ENCODE measurements around the gene NDST4. TPM values are rescaled to one million over a fixed set of nuclear protein-coding genes. Genes with fewer than 3 reads are reported as not detected.

Gene NDST4
- total and polyA plus RNA-seq, 2 of the 4 experiments (the other 2 are of a cell fraction), result not detected

DNA sequence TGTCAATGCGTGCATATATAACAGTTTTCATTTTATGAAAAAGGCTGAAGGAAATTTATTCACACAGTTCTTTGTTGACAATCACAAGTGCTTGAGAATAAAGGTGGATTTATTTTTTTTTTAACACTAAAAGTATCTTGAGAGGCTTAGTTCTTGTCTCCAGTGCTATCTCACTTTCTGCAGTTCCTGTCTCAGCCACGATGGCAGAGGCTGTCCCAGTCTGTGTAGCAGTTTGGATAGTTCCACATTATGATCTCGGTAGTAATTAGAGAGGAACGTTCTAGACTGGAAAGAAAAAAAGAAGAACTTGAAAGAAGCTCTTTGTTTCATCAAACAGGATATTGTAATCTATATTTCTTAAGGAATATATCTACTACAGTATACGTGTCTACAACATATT is 285.8 kb downstream of the NDST4 start:
- no peak overlapping the region for H3K18ac ChIP-seq (ENCODE audit: low read depth, low read length)
- TF ChIP-seq RCOR1 (IDR thresholded peaks at IDR 0.05; ENCODE audit: insufficient replicate concordance, low read length) (no peak), RFX5 (IDR thresholded peaks at IDR 0.05; ENCODE audit: low read depth, low read length) (no peak), CEBPB (IDR thresholded peaks at IDR 0.05; ENCODE audit: low read depth, low read length) (no peak), NFE2L2 (IDR thresholded peaks at IDR 0.05; ENCODE audit: low read depth, low read length) (no peak), MAFK (IDR thresholded peaks at IDR 0.05; ENCODE audit: low read depth, low read length) (no peak), RAD21 (IDR thresholded peaks at IDR 0.05; ENCODE audit: low read length) (no peak), BHLHE40 (IDR thresholded peaks at IDR 0.05; ENCODE audit: low read depth, low read length) (no peak), FOS (IDR thresholded peaks at IDR 0.05; ENCODE audit: low read depth, low read length) (no peak), CHD1 (IDR thresholded peaks at IDR 0.05; ENCODE audit: low read depth, low read length) (no peak), MXI1 (IDR thresholded peaks at IDR 0.05; ENCODE audit: borderline replicate concordance, low read depth, low read length) (no peak), POLR2A (IDR thresholded peaks at IDR 0.05; ENCODE audit: low read depth, low read length) (no peak), MAZ (IDR thresholded peaks at IDR 0.05; ENCODE audit: borderline replicate concordance, low read depth, low read length) (no peak), SMC3 (IDR thresholded peaks at IDR 0.05; ENCODE audit: low read depth, low read length) (no peak)
- TF ChIP-seq, protein P1, sequence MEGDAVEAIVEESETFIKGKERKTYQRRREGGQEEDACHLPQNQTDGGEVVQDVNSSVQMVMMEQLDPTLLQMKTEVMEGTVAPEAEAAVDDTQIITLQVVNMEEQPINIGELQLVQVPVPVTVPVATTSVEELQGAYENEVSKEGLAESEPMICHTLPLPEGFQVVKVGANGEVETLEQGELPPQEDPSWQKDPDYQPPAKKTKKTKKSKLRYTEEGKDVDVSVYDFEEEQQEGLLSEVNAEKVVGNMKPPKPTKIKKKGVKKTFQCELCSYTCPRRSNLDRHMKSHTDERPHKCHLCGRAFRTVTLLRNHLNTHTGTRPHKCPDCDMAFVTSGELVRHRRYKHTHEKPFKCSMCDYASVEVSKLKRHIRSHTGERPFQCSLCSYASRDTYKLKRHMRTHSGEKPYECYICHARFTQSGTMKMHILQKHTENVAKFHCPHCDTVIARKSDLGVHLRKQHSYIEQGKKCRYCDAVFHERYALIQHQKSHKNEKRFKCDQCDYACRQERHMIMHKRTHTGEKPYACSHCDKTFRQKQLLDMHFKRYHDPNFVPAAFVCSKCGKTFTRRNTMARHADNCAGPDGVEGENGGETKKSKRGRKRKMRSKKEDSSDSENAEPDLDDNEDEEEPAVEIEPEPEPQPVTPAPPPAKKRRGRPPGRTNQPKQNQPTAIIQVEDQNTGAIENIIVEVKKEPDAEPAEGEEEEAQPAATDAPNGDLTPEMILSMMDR (conservative IDR thresholded peaks at IDR 0.05; ENCODE audit: low read depth, low read length), result no peak
- TF ChIP-seq, protein P2, sequence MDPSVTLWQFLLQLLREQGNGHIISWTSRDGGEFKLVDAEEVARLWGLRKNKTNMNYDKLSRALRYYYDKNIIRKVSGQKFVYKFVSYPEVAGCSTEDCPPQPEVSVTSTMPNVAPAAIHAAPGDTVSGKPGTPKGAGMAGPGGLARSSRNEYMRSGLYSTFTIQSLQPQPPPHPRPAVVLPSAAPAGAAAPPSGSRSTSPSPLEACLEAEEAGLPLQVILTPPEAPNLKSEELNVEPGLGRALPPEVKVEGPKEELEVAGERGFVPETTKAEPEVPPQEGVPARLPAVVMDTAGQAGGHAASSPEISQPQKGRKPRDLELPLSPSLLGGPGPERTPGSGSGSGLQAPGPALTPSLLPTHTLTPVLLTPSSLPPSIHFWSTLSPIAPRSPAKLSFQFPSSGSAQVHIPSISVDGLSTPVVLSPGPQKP (IDR thresholded peaks at IDR 0.05; ENCODE audit: borderline replicate concordance, low read depth, low read length), result no peak
- TF ChIP-seq, protein P3, sequence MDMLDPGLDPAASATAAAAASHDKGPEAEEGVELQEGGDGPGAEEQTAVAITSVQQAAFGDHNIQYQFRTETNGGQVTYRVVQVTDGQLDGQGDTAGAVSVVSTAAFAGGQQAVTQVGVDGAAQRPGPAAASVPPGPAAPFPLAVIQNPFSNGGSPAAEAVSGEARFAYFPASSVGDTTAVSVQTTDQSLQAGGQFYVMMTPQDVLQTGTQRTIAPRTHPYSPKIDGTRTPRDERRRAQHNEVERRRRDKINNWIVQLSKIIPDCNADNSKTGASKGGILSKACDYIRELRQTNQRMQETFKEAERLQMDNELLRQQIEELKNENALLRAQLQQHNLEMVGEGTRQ (IDR thresholded peaks at IDR 0.05; ENCODE audit: low read depth, low read length), result no peak
- no peaks in the 10 kb centered on the region for H3K79me1 ChIP-seq (ENCODE audit: low read depth in 1 of 2, low read length in 2 of 2)
- H3K27ac ChIP-seq (ENCODE audit: insufficient read depth, low read length), result no peak overlapping the region
- H3K9me3 ChIP-seq (ENCODE audit: control insufficient read depth, insufficient read depth, low read length), result no peaks in the 10 kb centered on the region
- no CpG with 5 or more reads among the region's 5 CpGs for WGBS, 2 experiments (ENCODE audit: extremely low coverage in 2 of 2, insufficient read length in 1 of 2)
- ATAC-seq (ENCODE audit: low read depth) (no peak), DNase-seq (no peak)
- H3K14ac ChIP-seq (replicated peaks; ENCODE audit: low read depth, low read length), result no peak overlapping the region
- CTCF ChIA-PET, result interaction anchor here (1.1 kb wide), 1 partner anchor 20 kb away, joined by 3 read pairs; no protein-coding TSS in a partner anchor
- H4K20me1 ChIP-seq (ENCODE audit: insufficient read depth, low read length), result no peaks in the 10 kb centered on the region
- intact Hi-C loops (cut with micrococcal nuclease) (no loop called here), dilution Hi-C loops (cut with HindIII; ENCODE audit: low sequenced_read_pairs, unreplicated experiment) (no loop called here), in situ Hi-C loops (cut with MboI; ENCODE audit: low sequenced_read_pairs) (no loop called here)
- no peaks in the 10 kb centered on the region for H3K36me3 ChIP-seq (ENCODE audit: control insufficient read depth, insufficient read depth, low read length)
- no peak overlapping the region for H3K56ac ChIP-seq (ENCODE audit: extremely low read depth, insufficient read depth, low read length)
- H2BK5ac ChIP-seq (ENCODE audit: low read depth, low read length, poor library complexity, severe bottlenecking), result no peak overlapping the region
- no peak overlapping the region for H2AFZ ChIP-seq (replicated peaks; ENCODE audit: low read length, poor library complexity)
- no peak overlapping the region for H3K4ac ChIP-seq (ENCODE audit: low read depth, low read length)
- no peaks in the 10 kb centered on the region for H3K9me1 ChIP-seq (ENCODE audit: insufficient read depth, low read length)
- no peaks in the 10 kb centered on the region for H3K4me1 ChIP-seq (ENCODE audit: control insufficient read depth, insufficient read depth, low read length)
- no peak overlapping the region for H3K4me2 ChIP-seq (ENCODE audit: low read depth, low read length)
- H4K8ac ChIP-seq (ENCODE audit: low read depth in 2 of 2, low read length in 2 of 2), result no peak overlapping the region
- H2AK9ac ChIP-seq (replicated peaks; ENCODE audit: low read depth, low read length, poor library complexity), result no peak overlapping the region
- no peak overlapping the region for H3K23ac ChIP-seq (ENCODE audit: low read depth, low read length)
- no peak overlapping the region for H4K91ac ChIP-seq (ENCODE audit: insufficient read depth, low read depth, low read length)
- POLR2A ChIA-PET (ENCODE audit: unreplicated experiment), result no interaction called here
- H2AK5ac ChIP-seq (ENCODE audit: low read depth, low read length), result no peak overlapping the region
- H2BK20ac ChIP-seq (ENCODE audit: low read depth, low read length), result no peak overlapping the region
- H4K5ac ChIP-seq (ENCODE audit: low read depth, low read length), result no peak overlapping the region
- H3K9ac ChIP-seq (ENCODE audit: low read depth, low read length), result no peak overlapping the region
- H3K27me3 ChIP-seq (ENCODE audit: control insufficient read depth, insufficient read depth, low read length), result no peaks in the 10 kb centered on the region
- no peak overlapping the region for H3K4me3 ChIP-seq (ENCODE audit: insufficient read depth, low read depth, low read length)
- no peak overlapping the region for H2BK15ac ChIP-seq (ENCODE audit: low read depth, low read length)
- no peak overlapping the region for H2BK120ac ChIP-seq (ENCODE audit: low read depth, low read length)
- no TSS peak for BruUV-seq (replicated peaks)
